Panc1 (cell line): Measurements from ENCODE around the gene POU2AF3. TPM values are rescaled to one million over a fixed set of nuclear protein-coding genes. Genes with fewer than 3 reads are reported as not detected.

Experiments used
- ATAC-seq: fragments of 200-7000 bp; cut with Tn5 transposase; 2 replicates; pipeline ENCODE4 v1.9.1; 2020; ENCODE audit warnings: mild to moderate bottlenecking, moderate library complexity
- BruUV-seq: library from RNA; stranded (reverse); fragments of 400-500 nt; replicated peaks from 2 replicates; lab custom pipeline; 2021; lab: Mats Ljungman, UMichigan
- CTCF ChIA-PET: fragments of 300-600 bp; sonication (Branson Sonifier 250); formaldehyde crosslinking; loops from one replicate; lab custom pipeline; 2022; ENCODE audit warnings: antibody characterized with exemption; lab: Charles Lee
- POLR2A ChIA-PET: fragments of 300-600 bp; sonication (Branson Sonifier 250); formaldehyde crosslinking; loops from one replicate; lab custom pipeline; 2022; ENCODE audit warnings: antibody characterized with exemption; lab: Charles Lee
- DNase-seq: peaks from one replicate; pipeline ENCODE4 v3.0.0-alpha.2; 2010; ENCODE audit warnings: low read depth, low spot score
- H3K27ac ChIP-seq: 2 replicates; pipeline ENCODE4 v1.5.1; 2011; ENCODE audit warnings: mild to moderate bottlenecking, low read length, inconsistent platforms
- H3K27me3 ChIP-seq: fragments of 200-500 bp; sonication (Bioruptor generic); 2 replicates; pipeline ENCODE4 v1.6.0; 2014; ENCODE audit warnings: low read length, inconsistent platforms; ENCODE audit not compliant: control insufficient read depth, insufficient read depth
- H3K36me3 ChIP-seq: fragments of 200-500 bp; sonication (Bioruptor generic); 2 replicates; pipeline ENCODE4 v1.5.1; 2014; ENCODE audit warnings: inconsistent platforms, mild to moderate bottlenecking, low read length, moderate library complexity; ENCODE audit not compliant: control insufficient read depth, insufficient read depth
- H3K4me1 ChIP-seq: 2 replicates; pipeline ENCODE4 v1.5.1; 2011; ENCODE audit warnings: inconsistent platforms, mild to moderate bottlenecking, low read length, moderate library complexity; ENCODE audit not compliant: control insufficient read depth, insufficient read depth
- H3K4me3 ChIP-seq, 2 experiments: 2 replicates each; pipeline ENCODE4 v1.5.1; 2011 to 2012; ENCODE audit warnings: low read depth in 2 of 2, low read length in 2 of 2, mild to moderate bottlenecking in 2 of 2, inconsistent platforms in 1 of 2, moderate library complexity in 1 of 2
- H3K9me3 ChIP-seq: fragments of 200-500 bp; sonication (Bioruptor generic); 2 replicates; pipeline ENCODE4 v1.5.1; 2014; ENCODE audit warnings: low read depth, mild to moderate bottlenecking, inconsistent platforms, low read length, moderate library complexity; ENCODE audit not compliant: control insufficient read depth, insufficient read depth
- CTCF ChIP-seq: fragments of 450-650 bp; IDR thresholded peaks from 2 replicates; pipeline ENCODE4 v1.5.1; 2017; ENCODE audit warnings: mild to moderate bottlenecking
- POLR2AphosphoS5 ChIP-seq: IDR thresholded peaks from 2 replicates; pipeline ENCODE4 v1.6.1; 2012; ENCODE audit warnings: mild to moderate bottlenecking, low read depth, low read length, moderate library complexity
- SIN3A ChIP-seq: IDR thresholded peaks from 2 replicates; pipeline ENCODE4 v1.6.1; 2012; ENCODE audit warnings: low read depth, mild to moderate bottlenecking, low read length, moderate library complexity, borderline replicate concordance; ENCODE audit not compliant: insufficient read depth
- TCF7L2 ChIP-seq: IDR thresholded peaks from 2 replicates; pipeline ENCODE4 v1.6.1; 2011; ENCODE audit warnings: mild to moderate bottlenecking, low read depth, low read length, inconsistent platforms
- in situ Hi-C: cut with HindIII; loops from 2 replicates; pipeline ENCODE4 v1.10.0; 2016; ENCODE audit warnings: low sequenced_read_pairs, low pct_unique_long_range_greater_than_20kb
- intact Hi-C: fragments of 100-400 bp; cut with micrococcal nuclease; formaldehyde crosslinking; loops from one replicate; pipeline ENCODE4 v1.10.0; 2022; ENCODE audit not compliant: unreplicated experiment
- total RNA-seq: library from RNA; stranded (reverse); gene quantifications from one replicate; pipeline ENCODE4 v1.2.1, GENCODE V29; 2021; ENCODE audit not compliant: unreplicated experiment
- TF ChIP-seq, protein P1 (sequence below), 2 experiments: IDR thresholded peaks; 2 replicates each; pipeline ENCODE4 v1.6.1; 2011 to 2012; ENCODE audit warnings: low read depth in 2 of 2, control low read depth in 1 of 2, low read length in 1 of 2, mild to moderate bottlenecking in 1 of 2, moderate library complexity in 1 of 2; ENCODE audit not compliant: insufficient read depth in 1 of 2

POU2AF3 gene
- total RNA-seq, 1 experiment from 2014 or later = 0.64 TPM

- Histone ChIP-seq H3K36me3 (no peaks in the 10 kb centered on the region), H3K27ac (no peak overlapping the region), H3K27me3 (0 out of 2 replicates have a peak, but pooled peaks cover 3% of the 10 kb centered on the region), H3K4me1 (no peaks in the 10 kb centered on the region), H3K4me3 (no peak overlapping the region), H3K9me3 (no peaks in the 10 kb centered on the region)
- TF ChIP-seq TCF7L2 (no peak), SIN3A (no peak), CTCF (no peak), POLR2AphosphoS5 (no peak)
- TF ChIP-seq, protein P1, sequence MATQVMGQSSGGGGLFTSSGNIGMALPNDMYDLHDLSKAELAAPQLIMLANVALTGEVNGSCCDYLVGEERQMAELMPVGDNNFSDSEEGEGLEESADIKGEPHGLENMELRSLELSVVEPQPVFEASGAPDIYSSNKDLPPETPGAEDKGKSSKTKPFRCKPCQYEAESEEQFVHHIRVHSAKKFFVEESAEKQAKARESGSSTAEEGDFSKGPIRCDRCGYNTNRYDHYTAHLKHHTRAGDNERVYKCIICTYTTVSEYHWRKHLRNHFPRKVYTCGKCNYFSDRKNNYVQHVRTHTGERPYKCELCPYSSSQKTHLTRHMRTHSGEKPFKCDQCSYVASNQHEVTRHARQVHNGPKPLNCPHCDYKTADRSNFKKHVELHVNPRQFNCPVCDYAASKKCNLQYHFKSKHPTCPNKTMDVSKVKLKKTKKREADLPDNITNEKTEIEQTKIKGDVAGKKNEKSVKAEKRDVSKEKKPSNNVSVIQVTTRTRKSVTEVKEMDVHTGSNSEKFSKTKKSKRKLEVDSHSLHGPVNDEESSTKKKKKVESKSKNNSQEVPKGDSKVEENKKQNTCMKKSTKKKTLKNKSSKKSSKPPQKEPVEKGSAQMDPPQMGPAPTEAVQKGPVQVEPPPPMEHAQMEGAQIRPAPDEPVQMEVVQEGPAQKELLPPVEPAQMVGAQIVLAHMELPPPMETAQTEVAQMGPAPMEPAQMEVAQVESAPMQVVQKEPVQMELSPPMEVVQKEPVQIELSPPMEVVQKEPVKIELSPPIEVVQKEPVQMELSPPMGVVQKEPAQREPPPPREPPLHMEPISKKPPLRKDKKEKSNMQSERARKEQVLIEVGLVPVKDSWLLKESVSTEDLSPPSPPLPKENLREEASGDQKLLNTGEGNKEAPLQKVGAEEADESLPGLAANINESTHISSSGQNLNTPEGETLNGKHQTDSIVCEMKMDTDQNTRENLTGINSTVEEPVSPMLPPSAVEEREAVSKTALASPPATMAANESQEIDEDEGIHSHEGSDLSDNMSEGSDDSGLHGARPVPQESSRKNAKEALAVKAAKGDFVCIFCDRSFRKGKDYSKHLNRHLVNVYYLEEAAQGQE (IDR thresholded peaks at IDR 0.05; ENCODE audit: insufficient read depth in 1 of 2, low read depth in 2 of 2, low read length in 1 of 2) = no peak
- intact Hi-C loops (no loop called here), in situ Hi-C loops (no loop called here)
- no peak for ATAC-seq
- POLR2A ChIA-PET = no interaction called here
- BruUV-seq = no TSS peak
- CTCF ChIA-PET = no interaction called here
- DNase-seq = no peak
These were observed 57.8 kb downstream of the POU2AF3 start for GRCh38 chr11:111355956-111356659.

DNA sequence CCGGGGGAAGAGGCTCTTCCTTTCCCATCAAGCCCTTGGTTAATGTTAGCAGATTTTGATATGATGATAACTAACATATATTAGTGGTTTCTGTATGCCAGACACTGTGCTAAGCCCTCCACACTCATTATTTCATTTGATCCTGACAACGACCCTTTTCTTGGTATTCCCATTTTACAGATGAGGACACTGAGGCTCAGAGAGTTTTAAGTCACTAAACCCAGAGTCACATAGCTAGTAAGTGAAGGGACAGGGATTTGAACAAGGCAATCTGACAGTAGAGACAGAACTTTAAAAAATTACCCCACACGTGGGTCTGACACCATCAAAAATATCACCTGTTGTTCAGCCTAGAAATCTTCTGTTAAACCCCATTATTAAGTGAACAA lies 58.3 kb downstream of the POU2AF3 start:
- ATAC-seq (no peak), DNase-seq (no peak)
- 0 out of 2 replicates have a peak, but pooled peaks cover 3% of the 10 kb centered on the region for H3K27me3 ChIP-seq
- TF ChIP-seq, protein P1 (IDR thresholded peaks at IDR 0.05; ENCODE audit: insufficient read depth in 1 of 2, low read depth in 2 of 2, low read length in 1 of 2) = no peak
- TF ChIP-seq CTCF (no peak), TCF7L2 (no peak), POLR2AphosphoS5 (no peak), SIN3A (no peak)
- no TSS peak for BruUV-seq
- no peak overlapping the region for H3K27ac ChIP-seq
- H3K9me3 ChIP-seq = no peaks in the 10 kb centered on the region
- intact Hi-C loops (no loop called here), in situ Hi-C loops (no loop called here)
- H3K4me1 ChIP-seq = no peaks in the 10 kb centered on the region
- CTCF ChIA-PET = no interaction called here
- H3K36me3 ChIP-seq = no peaks in the 10 kb centered on the region
- POLR2A ChIA-PET = no interaction called here
- no peak overlapping the region for H3K4me3 ChIP-seq
